Measurements from ENCODE around the gene BRCA1.

DNA sequence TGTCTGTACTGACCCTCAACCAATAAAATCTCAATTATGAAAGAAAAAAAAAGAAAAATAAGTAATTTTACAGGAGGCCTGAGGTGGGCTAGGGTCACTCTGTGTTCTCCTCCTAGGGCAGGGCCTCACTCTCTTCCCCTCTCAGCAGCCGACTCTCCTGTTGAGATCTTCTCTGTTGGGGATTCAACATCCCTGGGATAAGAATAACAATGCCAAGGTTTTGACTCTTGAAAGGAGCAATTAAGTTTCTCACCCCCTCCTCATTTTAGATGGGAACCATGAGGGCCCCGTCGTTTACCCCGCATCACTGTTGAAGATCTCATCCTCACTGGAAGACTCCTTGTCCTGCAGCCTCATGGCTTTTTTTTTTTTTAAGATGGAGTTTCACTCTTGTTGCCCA lies 21.5 kb upstream of the BRCA1 start:
- TF ChIP-seq, protein P1, sequence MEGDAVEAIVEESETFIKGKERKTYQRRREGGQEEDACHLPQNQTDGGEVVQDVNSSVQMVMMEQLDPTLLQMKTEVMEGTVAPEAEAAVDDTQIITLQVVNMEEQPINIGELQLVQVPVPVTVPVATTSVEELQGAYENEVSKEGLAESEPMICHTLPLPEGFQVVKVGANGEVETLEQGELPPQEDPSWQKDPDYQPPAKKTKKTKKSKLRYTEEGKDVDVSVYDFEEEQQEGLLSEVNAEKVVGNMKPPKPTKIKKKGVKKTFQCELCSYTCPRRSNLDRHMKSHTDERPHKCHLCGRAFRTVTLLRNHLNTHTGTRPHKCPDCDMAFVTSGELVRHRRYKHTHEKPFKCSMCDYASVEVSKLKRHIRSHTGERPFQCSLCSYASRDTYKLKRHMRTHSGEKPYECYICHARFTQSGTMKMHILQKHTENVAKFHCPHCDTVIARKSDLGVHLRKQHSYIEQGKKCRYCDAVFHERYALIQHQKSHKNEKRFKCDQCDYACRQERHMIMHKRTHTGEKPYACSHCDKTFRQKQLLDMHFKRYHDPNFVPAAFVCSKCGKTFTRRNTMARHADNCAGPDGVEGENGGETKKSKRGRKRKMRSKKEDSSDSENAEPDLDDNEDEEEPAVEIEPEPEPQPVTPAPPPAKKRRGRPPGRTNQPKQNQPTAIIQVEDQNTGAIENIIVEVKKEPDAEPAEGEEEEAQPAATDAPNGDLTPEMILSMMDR (IDR thresholded peaks at IDR 0.05) = no peak
- TF ChIP-seq POLR2A (IDR thresholded peaks at IDR 0.05) = no peak
- no peak for TF ChIP-seq EP300 (IDR thresholded peaks at IDR 0.05)

All from suprapubic skin (tissue), 3 donors.